ENCODE results near the gene HYDIN. TPM values are rescaled to one million over a fixed set of nuclear protein-coding genes. Genes with fewer than 3 reads are reported as not detected.

Gene HYDIN
- 10 to 100 TPM; 11.5 to 19.6 (median 18.6) TPM for polyA plus RNA-seq (ENCODE audit: insufficient read length in 3 of 3)
- long read RNA-seq, donor 1: 0 reads
- long read RNA-seq, donor 2: 0 reads
- long read RNA-seq, donor 3: 0 reads
- long read RNA-seq, donor 4: 0 reads
- long read RNA-seq, donor 5: 0 reads
- long read RNA-seq, donor 6: 0 reads
- long read RNA-seq, donor 7: 0 reads
- long read RNA-seq, donor 8: 0 reads
- long read RNA-seq, donor 9, partial matches to known transcripts: 0 of 1 reads
- long read RNA-seq, donor 9, other reads (novel, unspliced or antisense): 0 of 1 reads
- long read RNA-seq, donor 10: 0 reads
- long read RNA-seq, donor 11: 0 reads
- long read RNA-seq, donor 12, partial matches to known transcripts: 0 of 1 reads
- long read RNA-seq, donor 12, other reads (novel, unspliced or antisense): 0 of 1 reads
- long read RNA-seq, donor 13: 0 reads
- long read RNA-seq, donor 14: 0 reads
- long read RNA-seq, donor 15: 0 reads
- long read RNA-seq, donor 16: 0 reads

DNA sequence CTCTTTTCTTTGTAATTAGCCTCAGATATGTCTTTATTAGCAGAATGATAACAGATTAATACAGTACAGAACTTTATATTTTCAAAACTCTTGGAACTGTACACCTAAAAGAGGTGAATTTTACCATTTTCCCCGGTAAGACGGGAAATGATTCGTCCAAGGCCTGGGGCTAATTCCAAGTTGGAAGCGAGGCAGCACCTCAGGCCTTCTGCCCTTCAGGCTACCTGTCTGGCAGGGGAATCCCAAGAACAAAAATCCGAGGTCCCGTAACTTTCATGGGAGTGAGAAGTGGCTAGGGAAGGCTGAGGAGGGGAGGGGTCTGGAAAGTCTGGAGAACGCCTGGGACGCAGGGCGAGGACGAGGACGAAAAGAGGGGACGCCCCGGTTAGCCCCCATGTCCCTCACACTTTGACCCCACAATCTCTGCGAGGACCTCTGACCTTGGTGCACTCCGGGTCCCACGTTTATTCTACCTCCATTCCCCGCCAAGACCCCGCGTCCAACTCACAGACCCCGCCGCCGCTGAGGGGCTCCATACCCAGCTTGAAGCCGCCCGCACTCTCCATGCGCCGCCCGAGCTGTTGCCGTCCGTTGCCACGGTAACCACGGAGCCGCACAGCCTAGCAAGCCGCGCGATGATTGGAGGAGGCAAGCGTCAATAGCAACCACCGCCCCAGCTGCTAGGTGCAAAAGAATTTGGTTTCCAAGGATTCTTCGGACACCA is at the start of gene HYDIN:
TSS of gene HYDIN (minus strand) at position 601 of the 724 bp plus-strand sequence. CDS start 43,827 bp downstream, outside the sequence.
- DNase-seq: peak; percentile 89

DNA sequence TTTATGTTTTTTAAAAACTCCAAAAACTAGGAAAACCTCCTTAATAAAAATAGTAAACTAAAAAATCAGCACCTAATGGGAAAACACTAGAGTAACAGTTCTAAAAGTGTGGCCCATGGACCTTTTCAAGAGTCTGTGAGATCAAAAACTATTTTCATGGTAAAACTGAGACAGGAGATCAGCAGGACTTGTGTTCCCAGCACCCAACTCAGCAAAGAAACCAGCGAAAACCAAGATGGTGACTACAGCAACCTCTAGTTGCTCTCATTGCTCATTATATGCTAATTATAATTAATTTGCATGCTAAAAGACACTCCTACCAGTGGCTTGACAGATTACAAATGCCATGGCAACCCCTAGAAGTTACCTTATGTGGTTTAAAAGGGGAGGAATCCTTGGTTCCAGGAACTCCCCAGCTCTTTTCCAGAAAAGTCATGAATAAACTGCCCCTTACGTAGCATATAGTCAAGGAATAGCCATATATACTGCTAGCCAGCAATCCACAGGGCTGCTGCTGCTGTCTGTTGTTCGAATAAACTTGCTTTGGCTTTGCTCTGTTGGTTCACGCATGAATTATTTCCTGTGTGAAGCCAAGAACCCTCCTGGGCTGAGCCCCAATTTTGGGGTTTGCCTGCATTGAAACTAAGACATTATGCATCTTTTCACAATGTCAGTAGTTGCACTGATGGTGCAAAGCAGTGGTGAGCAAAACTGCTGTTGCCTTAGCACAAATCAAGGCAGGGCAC is 46.2 kb upstream of the HYDIN start:
- DNase-seq: no peak

- DNase-seq: no peak
Measured at GRCh38 chr16:71273384-71273783, 42.9 kb upstream of the HYDIN start.

- no peak for DNase-seq
Measured at GRCh38 chr16:71264299-71264698, 33.8 kb upstream of the HYDIN start.

GRCh38 chr16:71263582-71263981 is 33.1 kb upstream of the HYDIN start:
- no peak for DNase-seq

- DNase-seq: no peak
Measured at GRCh38 chr16:71262391-71262790, 31.9 kb upstream of the HYDIN start.

- no peak for DNase-seq
Measured at GRCh38 chr16:71260995-71261394, 30.5 kb upstream of the HYDIN start.

GRCh38 chr16:71259086-71259485 is 28.6 kb upstream of the HYDIN start:
- DNase-seq: no peak

DNA sequence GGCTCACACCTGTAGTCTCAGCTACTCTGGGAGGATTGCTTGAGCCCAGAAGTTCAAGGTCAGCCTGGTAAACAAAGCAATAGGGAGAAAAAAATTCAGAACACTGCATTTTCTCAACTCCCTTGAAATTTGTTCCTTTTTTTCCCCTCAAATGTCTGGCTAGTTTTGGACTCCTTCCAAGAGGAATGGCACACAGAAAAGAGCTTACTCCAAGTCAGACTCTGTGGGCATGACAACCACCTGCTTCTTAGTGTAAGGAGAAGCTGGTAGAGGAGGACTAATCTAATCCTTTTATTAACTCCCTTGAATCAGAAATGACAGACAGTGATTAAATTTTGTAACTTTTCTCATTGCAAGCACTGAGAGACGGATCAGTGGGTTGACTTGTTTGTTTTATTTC is 27.9 kb upstream of the HYDIN start:
- DNase-seq: no peak

DNA sequence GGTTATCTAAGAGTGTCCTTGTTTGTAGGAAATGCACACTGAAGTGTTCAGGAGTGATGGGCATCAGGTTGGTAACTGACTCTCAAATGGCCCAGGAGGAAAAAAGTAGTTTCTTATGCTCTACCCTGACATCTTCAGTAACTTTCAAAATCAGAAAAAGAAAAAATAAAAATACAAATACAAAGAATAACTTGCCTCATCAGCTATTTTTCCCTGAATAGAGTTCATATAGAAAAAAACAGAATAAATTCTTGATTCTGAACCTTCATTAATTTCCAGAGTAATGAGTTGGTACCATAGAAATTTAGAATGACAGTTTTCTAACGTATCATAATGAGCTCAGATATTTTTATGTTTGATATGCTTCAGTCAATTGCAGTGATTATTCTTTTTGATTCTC is 27.2 kb upstream of the HYDIN start:
- DNase-seq: no peak

GRCh38 chr16:71255721-71256120 is 25.2 kb upstream of the HYDIN start:
- no peak for DNase-seq

- DNase-seq: no peak
Measured at GRCh38 chr16:71254832-71255525, 24.5 kb upstream of the HYDIN start.

DNA sequence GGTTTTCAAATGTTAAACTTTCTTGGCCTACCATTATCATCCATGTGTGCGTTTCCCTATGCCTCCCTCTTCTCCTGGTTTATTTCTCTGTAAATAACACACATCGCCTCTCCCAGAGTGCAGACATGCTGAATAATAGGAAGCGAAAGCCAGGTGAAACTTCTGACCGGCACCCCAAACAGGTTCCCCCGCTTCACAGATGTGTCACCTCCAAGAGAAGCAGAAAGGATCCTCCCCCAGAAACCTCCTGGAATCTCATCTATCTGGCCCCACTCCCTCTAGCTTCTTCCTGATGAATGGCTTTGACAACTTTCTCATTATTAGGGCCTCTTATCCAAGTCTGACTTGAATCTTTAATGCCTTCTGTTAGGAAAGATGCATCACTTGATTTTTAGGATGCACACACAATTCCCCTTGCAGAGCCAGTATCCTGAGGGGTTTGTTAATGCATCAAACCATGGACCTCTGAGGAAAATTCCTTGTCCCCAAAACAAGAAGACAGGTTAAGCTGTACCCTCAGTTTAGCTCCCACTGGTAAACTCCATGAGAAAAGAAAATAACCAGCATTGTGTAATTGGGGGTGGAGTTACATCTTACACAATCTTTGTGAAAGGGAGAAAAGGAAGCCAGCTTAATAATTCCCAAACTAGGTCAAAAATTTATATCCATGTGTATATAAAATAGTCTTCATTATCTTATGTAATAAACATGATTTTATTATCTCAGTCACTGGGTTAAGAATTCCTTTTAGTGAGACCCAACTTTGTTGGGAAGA is 20.1 kb upstream of the HYDIN start:
- DNase-seq: no peak

GRCh38 chr16:71249399-71249798 is 18.9 kb upstream of the HYDIN start:
- DNase-seq: no peak

- DNase-seq: no peak
Measured at GRCh38 chr16:71247478-71247877, 17.0 kb upstream of the HYDIN start.

GRCh38 chr16:71246309-71246708 is 15.8 kb upstream of the HYDIN start:
- DNase-seq: no peak

- no peak for DNase-seq
Measured at GRCh38 chr16:71244521-71244920, 14.0 kb upstream of the HYDIN start.

DNA sequence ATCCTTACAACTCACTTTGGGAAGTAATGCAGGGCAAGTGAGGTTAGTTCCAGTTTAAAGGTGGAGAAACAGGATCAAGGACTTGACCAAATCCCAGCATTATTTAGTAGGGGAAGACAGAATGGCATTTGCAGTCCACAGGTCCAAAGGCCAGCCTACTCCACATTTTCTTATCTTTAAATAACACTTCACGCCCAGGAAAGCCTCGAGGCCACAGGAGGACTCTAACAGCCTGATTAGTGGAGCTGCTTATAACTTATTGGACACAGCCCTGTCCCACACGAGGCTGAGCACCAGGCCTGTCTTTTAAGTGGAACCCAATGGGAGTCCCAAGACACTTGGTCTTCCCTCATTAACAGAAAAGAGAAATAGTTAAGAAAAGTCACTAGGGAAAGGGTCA is 12.1 kb upstream of the HYDIN start:
- DNase-seq: no peak

DNA sequence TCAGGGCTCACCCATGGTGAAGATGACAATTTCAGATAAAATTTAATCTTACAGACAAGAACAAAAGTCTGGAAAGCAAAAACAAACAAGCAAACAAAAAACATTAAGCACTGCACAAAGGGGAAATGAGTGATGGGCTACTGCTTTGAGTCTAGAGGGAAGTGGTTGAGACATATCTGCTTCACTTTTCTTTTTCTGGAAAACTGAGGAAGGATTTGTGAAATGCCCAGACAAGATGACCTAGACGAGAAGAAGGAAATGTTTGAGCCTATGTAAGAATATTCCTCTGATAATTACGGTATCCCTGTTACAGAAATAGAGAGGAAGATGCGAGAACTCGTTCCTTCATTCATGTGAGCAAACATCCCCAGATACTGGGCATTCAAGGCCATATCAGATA is 11.5 kb upstream of the HYDIN start:
- no peak for DNase-seq

- DNase-seq: no peak
Measured at GRCh38 chr16:71229344-71229743, 1.2 kb downstream of the HYDIN start.
